Neural cell (in vitro differentiated cells): ENCODE data around the gene TENT4A. TPM values are rescaled to one million over a fixed set of nuclear protein-coding genes. Genes with fewer than 3 reads are reported as not detected.
"Not testable (repeated sequence)": the region's sequence is repeated elsewhere in the genome, so short reads cannot be mapped to it uniquely, and the experiment has no call there.

ENCODE experiments used
- H2AFZ ChIP-seq: fragments of 200-600, 300-800 bp; sonication (generic), shearing (Covaris generic); 2 replicates; pipeline ENCODE4 v1.6.0; 2014; ENCODE audit warnings: low read depth, mild to moderate bottlenecking, antibody characterized with exemption, low read length, moderate library complexity
- H3F3A ChIP-seq: fragments of 200-600 bp; shearing (Covaris generic); 2 replicates; pipeline ENCODE4 v1.6.1; 2016; ENCODE audit warnings: mild to moderate bottlenecking, moderate library complexity, mixed read lengths, antibody characterized with exemption, low read length; ENCODE audit not compliant: insufficient read depth, poor library complexity, severe bottlenecking
- H3K27ac ChIP-seq: fragments of 200-600, 300-800 bp; sonication (generic), shearing (Covaris generic); 2 replicates; pipeline ENCODE4 v1.5.1; 2014; ENCODE audit warnings: mild to moderate bottlenecking, low read length, moderate library complexity
- H3K27me3 ChIP-seq: fragments of 300-800, 200-600 bp; sonication (generic), shearing (Covaris generic); 2 replicates; pipeline ENCODE4 v1.6.0; 2014; ENCODE audit warnings: mild to moderate bottlenecking, low read depth, low read length, moderate library complexity; ENCODE audit not compliant: insufficient read depth
- H3K36me3 ChIP-seq: fragments of 300-800, 200-600 bp; sonication (generic), shearing (Covaris generic); 2 replicates; pipeline ENCODE4 v1.5.1; 2014; ENCODE audit warnings: mild to moderate bottlenecking, antibody characterized with exemption, low read length, moderate library complexity; ENCODE audit not compliant: insufficient read depth
- H3K4me2 ChIP-seq: fragments of 300-800, 200-600 bp; sonication (generic), shearing (Covaris generic); 2 replicates; pipeline ENCODE4 v1.6.0; 2014; ENCODE audit warnings: mild to moderate bottlenecking, low read length
- H3K4me3 ChIP-seq: fragments of 300-800, 200-600 bp; sonication (generic), shearing (Covaris generic); 2 replicates; pipeline ENCODE4 v1.5.1; 2014; ENCODE audit warnings: mild to moderate bottlenecking, low read length, moderate library complexity
- H3K79me2 ChIP-seq: fragments of 200-600 bp; shearing (Covaris generic); replicated peaks from 2 replicates; pipeline ENCODE4 v1.6.0; 2014; ENCODE audit warnings: mild to moderate bottlenecking, low read length, moderate library complexity; ENCODE audit not compliant: insufficient read depth
- H3K9ac ChIP-seq: fragments of 300-800, 200-600 bp; sonication (generic), shearing (Covaris generic); 2 replicates; pipeline ENCODE4 v1.6.1; 2016; ENCODE audit warnings: mild to moderate bottlenecking, low read length, mixed read lengths
- H3K9me2 ChIP-seq: fragments of 200-600 bp; shearing (Covaris generic); 2 replicates; pipeline ENCODE4 v1.6.1; 2016; ENCODE audit warnings: mild to moderate bottlenecking, low read length, mixed read lengths; ENCODE audit not compliant: insufficient read depth
- H3K9me3 ChIP-seq: fragments of 200-600, 300-800 bp; sonication (generic), shearing (Covaris generic); 2 replicates; pipeline ENCODE4 v1.6.1; 2016; ENCODE audit warnings: mild to moderate bottlenecking, mixed run types, low read length, moderate library complexity, mixed read lengths
- H4K20me1 ChIP-seq: fragments of 200-600 bp; shearing (Covaris generic); 2 replicates; pipeline ENCODE4 v1.6.1; 2016; ENCODE audit warnings: mild to moderate bottlenecking, mixed run types; ENCODE audit not compliant: insufficient read depth
- CTCF ChIP-seq: fragments of 450-650 bp; IDR thresholded peaks from 2 replicates; pipeline ENCODE4 v1.5.1; 2014; ENCODE audit warnings: antibody characterized with exemption, mild to moderate bottlenecking, moderate library complexity; ENCODE audit not compliant: poor library complexity, severe bottlenecking
- EP300 ChIP-seq: fragments of 450-650 bp; conservative IDR thresholded peaks from 2 replicates; pipeline ENCODE4 v1.6.1; 2014; ENCODE audit warnings: antibody characterized with exemption, mild to moderate bottlenecking, moderate library complexity; ENCODE audit not compliant: poor library complexity, severe bottlenecking
- EZH2 ChIP-seq: fragments of 200-600, 300-800 bp; shearing (Covaris generic), sonication (generic); IDR thresholded peaks from 2 replicates; pipeline ENCODE4 v1.6.1; 2014; ENCODE audit warnings: antibody characterized with exemption, low read length, borderline replicate concordance, mild to moderate bottlenecking; ENCODE audit not compliant: insufficient read depth, poor library complexity, severe bottlenecking
- MXI1 ChIP-seq: fragments of 450-650 bp; conservative IDR thresholded peaks from 2 replicates; pipeline ENCODE4 v1.6.1; 2014; ENCODE audit warnings: antibody characterized with exemption, mild to moderate bottlenecking; ENCODE audit not compliant: poor library complexity, severe bottlenecking
- POLR2AphosphoS5 ChIP-seq: IDR thresholded peaks from 2 replicates; pipeline ENCODE4 v1.6.1; 2012
- RAD21 ChIP-seq: fragments of 450-650 bp; conservative IDR thresholded peaks from 2 replicates; pipeline ENCODE4 v1.6.1; 2014; ENCODE audit warnings: antibody characterized with exemption, mild to moderate bottlenecking, moderate library complexity
- SMC3 ChIP-seq: fragments of 450-650 bp; conservative IDR thresholded peaks from 2 replicates; pipeline ENCODE4 v1.6.1; 2014; ENCODE audit warnings: antibody characterized with exemption, mild to moderate bottlenecking, moderate library complexity; ENCODE audit not compliant: poor library complexity
- TAF1 ChIP-seq: IDR thresholded peaks from 2 replicates; pipeline ENCODE4 v1.6.1; 2012; ENCODE audit warnings: low read depth
- polyA plus RNA-seq: library from polyadenylated mRNA; depleted of rRNA; stranded (reverse); fragments of >200 nt; gene quantifications from 2 replicates; pipeline ENCODE4 v1.2.3, GENCODE V29; 2014
- TF ChIP-seq, protein P1 (sequence below): IDR thresholded peaks from 2 replicates; pipeline ENCODE4 v1.6.1; 2012; ENCODE audit warnings: borderline replicate concordance

Gene TENT4A
- polyA plus RNA-seq, 1 donor from 2014 or later, result 12.1 TPM

DNA sequence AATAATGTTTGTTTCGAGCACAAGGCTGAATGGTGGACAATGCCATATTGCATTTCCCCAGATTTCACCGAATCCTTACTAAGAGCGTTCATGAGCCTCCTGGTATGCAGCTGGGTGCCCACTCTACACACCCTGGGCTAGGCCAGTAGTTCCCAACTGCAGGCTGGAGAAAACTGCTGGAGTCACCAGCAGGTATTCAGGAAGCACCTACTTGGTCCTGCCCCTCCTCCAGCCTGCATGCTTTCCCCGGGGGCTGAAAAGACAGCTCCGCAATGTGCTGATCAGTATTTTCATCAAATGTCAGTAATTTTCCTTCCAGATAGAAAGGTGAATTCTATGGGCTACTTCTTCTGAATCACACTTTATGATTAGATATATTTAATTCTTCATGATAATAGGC is 45.6 kb upstream of the TENT4A start:
- Histone ChIP-seq H3K36me3 (peaks cover 5% of the 10 kb centered on the region), H3K4me2 (no peak overlapping the region), H3K9me2 (no peaks in the 10 kb centered on the region), H3K27ac (no peak overlapping the region), H3K9ac (no peak overlapping the region), H3K4me3 (no peak overlapping the region), H3K9me3 (no peaks in the 10 kb centered on the region), H3K79me2 (no peaks in the 10 kb centered on the region), H3K27me3 (no peaks in the 10 kb centered on the region), H3F3A (no peaks in the 10 kb centered on the region), H2AFZ (no peak overlapping the region), H4K20me1 (no peaks in the 10 kb centered on the region)
- TF ChIP-seq EZH2 (no peak), POLR2AphosphoS5 (no peak), CTCF (no peak)

DNA sequence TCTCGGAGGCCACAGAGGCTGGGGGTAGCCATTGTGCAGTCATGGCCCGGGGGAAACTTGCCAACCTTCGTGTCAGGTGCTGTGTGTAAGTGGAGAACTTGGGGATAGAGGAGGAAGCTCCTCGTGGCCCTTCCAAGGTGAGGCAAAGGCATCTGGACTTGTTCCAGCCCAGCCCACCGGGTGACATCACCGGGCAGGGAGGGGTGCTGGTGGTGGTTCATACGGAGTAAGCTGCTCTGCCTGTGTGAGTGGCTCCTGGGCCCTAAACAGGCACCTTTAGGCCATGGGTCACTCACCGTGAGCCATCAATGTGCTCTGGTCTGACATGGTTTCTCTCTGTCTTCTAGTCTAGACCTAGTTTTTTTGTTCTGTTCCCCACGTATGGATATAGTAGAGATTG is 44.5 kb upstream of the TENT4A start:
- H3K9ac ChIP-seq, H4K20me1 ChIP-seq, H3K9me2 ChIP-seq, H3K27me3 ChIP-seq, H3K9me3 ChIP-seq, H3K79me2 ChIP-seq, H3K36me3 ChIP-seq, H3K27ac ChIP-seq, H2AFZ ChIP-seq, H3F3A ChIP-seq, H3K4me3 ChIP-seq, H3K4me2 ChIP-seq: not testable (repeated sequence)

DNA sequence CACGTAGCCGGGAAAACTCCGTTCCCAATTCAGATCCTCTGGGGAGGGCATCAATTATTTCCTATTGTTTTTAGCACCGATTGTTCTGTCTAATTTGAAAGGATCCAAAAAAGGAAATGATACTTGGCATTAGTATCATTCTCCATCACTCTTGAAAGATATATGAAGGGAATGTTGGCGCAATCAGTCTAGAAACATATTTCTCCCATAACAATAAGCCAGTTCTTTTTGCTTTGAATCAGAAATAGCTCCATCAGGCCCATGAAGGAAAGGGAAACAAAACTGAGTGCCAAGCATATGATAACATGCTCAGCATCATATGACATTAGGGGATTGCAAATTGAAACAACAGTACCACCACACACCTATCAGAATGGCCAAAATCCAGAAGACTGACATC is 40.2 kb upstream of the TENT4A start:
- Histone ChIP-seq H3K36me3 (no peaks in the 10 kb centered on the region), H3K4me2 (no peak overlapping the region), H3K4me3 (no peak overlapping the region), H3K27ac (no peak overlapping the region), H3K79me2 (no peaks in the 10 kb centered on the region), H3K9me2 (no peaks in the 10 kb centered on the region), H2AFZ (no peak overlapping the region), H4K20me1 (no peaks in the 10 kb centered on the region), H3K27me3 (no peaks in the 10 kb centered on the region), H3K9ac (no peak overlapping the region), H3F3A (no peaks in the 10 kb centered on the region), H3K9me3 (no peaks in the 10 kb centered on the region)
- TF ChIP-seq POLR2AphosphoS5, result no peak
- no peak for TF ChIP-seq RAD21
- no peak for TF ChIP-seq MXI1
- TF ChIP-seq CTCF, result no peak
- TF ChIP-seq, protein P1, sequence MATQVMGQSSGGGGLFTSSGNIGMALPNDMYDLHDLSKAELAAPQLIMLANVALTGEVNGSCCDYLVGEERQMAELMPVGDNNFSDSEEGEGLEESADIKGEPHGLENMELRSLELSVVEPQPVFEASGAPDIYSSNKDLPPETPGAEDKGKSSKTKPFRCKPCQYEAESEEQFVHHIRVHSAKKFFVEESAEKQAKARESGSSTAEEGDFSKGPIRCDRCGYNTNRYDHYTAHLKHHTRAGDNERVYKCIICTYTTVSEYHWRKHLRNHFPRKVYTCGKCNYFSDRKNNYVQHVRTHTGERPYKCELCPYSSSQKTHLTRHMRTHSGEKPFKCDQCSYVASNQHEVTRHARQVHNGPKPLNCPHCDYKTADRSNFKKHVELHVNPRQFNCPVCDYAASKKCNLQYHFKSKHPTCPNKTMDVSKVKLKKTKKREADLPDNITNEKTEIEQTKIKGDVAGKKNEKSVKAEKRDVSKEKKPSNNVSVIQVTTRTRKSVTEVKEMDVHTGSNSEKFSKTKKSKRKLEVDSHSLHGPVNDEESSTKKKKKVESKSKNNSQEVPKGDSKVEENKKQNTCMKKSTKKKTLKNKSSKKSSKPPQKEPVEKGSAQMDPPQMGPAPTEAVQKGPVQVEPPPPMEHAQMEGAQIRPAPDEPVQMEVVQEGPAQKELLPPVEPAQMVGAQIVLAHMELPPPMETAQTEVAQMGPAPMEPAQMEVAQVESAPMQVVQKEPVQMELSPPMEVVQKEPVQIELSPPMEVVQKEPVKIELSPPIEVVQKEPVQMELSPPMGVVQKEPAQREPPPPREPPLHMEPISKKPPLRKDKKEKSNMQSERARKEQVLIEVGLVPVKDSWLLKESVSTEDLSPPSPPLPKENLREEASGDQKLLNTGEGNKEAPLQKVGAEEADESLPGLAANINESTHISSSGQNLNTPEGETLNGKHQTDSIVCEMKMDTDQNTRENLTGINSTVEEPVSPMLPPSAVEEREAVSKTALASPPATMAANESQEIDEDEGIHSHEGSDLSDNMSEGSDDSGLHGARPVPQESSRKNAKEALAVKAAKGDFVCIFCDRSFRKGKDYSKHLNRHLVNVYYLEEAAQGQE, result no peak
- no peak for TF ChIP-seq EZH2
- no peak for TF ChIP-seq SMC3
- TF ChIP-seq TAF1, result no peak
- TF ChIP-seq EP300, result no peak
